Thoracic aorta (tissue), 2 donors: ENCODE measurements around the gene MT1A. TPM values are rescaled to one million over a fixed set of nuclear protein-coding genes. Genes with fewer than 3 reads are reported as not detected.

Experiments
- ATAC-seq: fragments of 150-250 bp; one replicate; pipeline ENCODE4 v1.8.0; 2017; ENCODE audit warnings: low read depth; ENCODE audit not compliant: insufficient number of reproducible peaks, low FRiP score
- DNase-seq: peaks from one replicate; pipeline ENCODE4 v3.0.0-alpha.2; 2020; ENCODE audit warnings: low spot score
- H3K27ac ChIP-seq, 2 donors: fragments of 200-600 bp; sonication (generic); 1 replicate in 1 of 2; 2 replicates in 1 of 2; pipeline ENCODE4 v1.5.1; 2016; ENCODE audit warnings: mild to moderate bottlenecking in 2 of 2, moderate library complexity in 2 of 2
- H3K27me3 ChIP-seq: fragments of 200-600 bp; sonication (generic); replicated peaks from 2 replicates; pipeline ENCODE4 v1.6.0; 2016; ENCODE audit warnings: mild to moderate bottlenecking; ENCODE audit not compliant: insufficient read depth
- H3K36me3 ChIP-seq: fragments of 200-600 bp; sonication (generic); one replicate; pipeline ENCODE4 v1.5.1; 2016
- H3K4me1 ChIP-seq, 2 donors: fragments of 200-600 bp; sonication (generic); 1 replicate in 1 of 2; 2 replicates in 1 of 2; pipeline versions ENCODE4 v1.5.1 to v1.6.0; 2016; ENCODE audit warnings: low read depth in 2 of 2, mild to moderate bottlenecking in 1 of 2; ENCODE audit not compliant: control insufficient read depth in 1 of 2
- H3K4me3 ChIP-seq: fragments of 200-600 bp; sonication (generic); 2 replicates; pipeline ENCODE4 v1.5.1; 2016; ENCODE audit warnings: mild to moderate bottlenecking
- H3K9me3 ChIP-seq: fragments of 200-600 bp; sonication (generic); 2 replicates; pipeline ENCODE4 v1.5.1; 2016
- CTCF ChIP-seq: fragments of 200-600 bp; sonication (generic); IDR thresholded peaks from one replicate; pipeline ENCODE4 v1.5.1; 2019; ENCODE audit warnings: antibody characterized with exemption
- total RNA-seq, 2 donors: library from RNA; depleted of rRNA; stranded (reverse); fragments of >200 nt; gene quantifications; one replicate each; pipeline versions ENCODE4 v1.1.0 to v1.2.3, GENCODE V29; 2016

MT1A gene
- total RNA-seq, 2 donors from 2014 or later, result 6.5 to 168 TPM

GRCh38 chr16:56610609-56611111 is 27.8 kb upstream of the MT1A start:
- no peak for DNase-seq
- ATAC-seq, result no peak
- no peaks in the 10 kb centered on the region for H3K9me3 ChIP-seq
- no peak for TF ChIP-seq CTCF
- H3K27me3 ChIP-seq, result no peaks in the 10 kb centered on the region
- peaks cover 29 to 47% of the 10 kb centered on the region in 2 donors for H3K4me1 ChIP-seq
- peak overlapping the region; percentile 92 to 93 for H3K27ac ChIP-seq
- H3K4me3 ChIP-seq, result peak overlapping the region; percentile 91
- no peaks in the 10 kb centered on the region for H3K36me3 ChIP-seq

DNA sequence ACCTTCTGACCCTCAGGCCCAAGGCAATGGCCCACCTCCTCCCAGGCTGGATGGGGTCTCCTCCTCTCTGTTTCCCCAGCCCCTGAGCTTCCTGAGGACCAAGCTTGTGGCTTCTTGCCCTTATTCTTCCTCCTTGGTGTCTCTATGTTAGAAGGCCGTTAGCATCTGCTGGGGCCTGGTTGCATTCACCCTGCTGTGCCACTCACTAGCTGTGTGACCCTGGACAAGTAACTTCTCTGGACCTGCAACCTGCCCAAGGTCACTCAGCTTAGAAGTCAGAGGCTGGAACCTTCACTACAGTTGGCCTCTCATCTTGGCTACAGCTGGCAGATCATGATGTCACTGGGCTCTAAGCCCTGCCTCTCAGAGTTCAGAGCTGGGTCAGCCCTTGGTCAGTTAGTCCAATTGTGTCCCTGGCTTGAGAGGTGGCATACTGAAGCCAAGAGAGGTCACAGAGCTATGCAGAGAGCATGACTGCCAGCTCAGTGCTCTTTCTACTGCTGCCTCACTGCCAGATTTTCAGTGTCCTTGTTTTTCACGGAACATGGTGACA is 27.1 kb upstream of the MT1A start:
- H3K27ac ChIP-seq, result peak overlapping the region; percentile 92 to 93
- peak overlapping the region; percentile 16 for H3K4me3 ChIP-seq
- ATAC-seq (peak; percentile 69), DNase-seq (peak; percentile 59)
- TF ChIP-seq CTCF, result no peak
- H3K27me3 ChIP-seq, result no peaks in the 10 kb centered on the region
- no peaks in the 10 kb centered on the region for H3K36me3 ChIP-seq
- peaks cover 29 to 44% of the 10 kb centered on the region in 2 donors for H3K4me1 ChIP-seq
- H3K9me3 ChIP-seq, result no peaks in the 10 kb centered on the region

GRCh38 chr16:56613706-56614105 is 24.8 kb upstream of the MT1A start:
- Histone ChIP-seq H3K4me3 (no peak overlapping the region), H3K36me3 (no peaks in the 10 kb centered on the region), H3K27ac (no peak overlapping the region), H3K9me3 (no peaks in the 10 kb centered on the region), H3K4me1 (peaks cover 19 to 40% of the 10 kb centered on the region in 2 donors), H3K27me3 (no peaks in the 10 kb centered on the region)
- DNase-seq (no peak), ATAC-seq (no peak)
- TF ChIP-seq CTCF, result no peak

DNA sequence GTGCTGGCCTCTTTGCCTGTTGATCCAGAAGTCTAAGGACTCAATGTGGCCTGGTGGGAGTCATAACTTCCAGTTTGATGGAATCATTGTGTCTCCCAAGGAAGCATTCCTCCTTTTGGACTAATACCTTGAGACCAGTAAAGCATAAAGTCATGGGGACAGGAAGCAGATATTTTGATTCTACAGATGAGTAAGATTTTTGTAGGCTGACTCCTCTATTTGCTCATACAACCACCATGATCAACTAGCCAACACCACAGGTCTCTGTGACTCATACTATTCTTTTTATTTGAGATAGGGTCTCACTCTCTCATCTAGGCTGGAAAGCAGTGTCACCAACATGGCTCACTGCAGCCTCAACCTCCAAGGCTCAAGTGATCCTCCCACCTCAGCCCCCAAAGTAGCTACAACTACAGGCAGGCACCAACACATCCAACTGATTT is 23.9 kb upstream of the MT1A start:
- H3K4me3 ChIP-seq, result no peak overlapping the region
- ATAC-seq (no peak), DNase-seq (no peak)
- TF ChIP-seq CTCF, result no peak
- no peaks in the 10 kb centered on the region for H3K27me3 ChIP-seq
- no peaks in the 10 kb centered on the region for H3K9me3 ChIP-seq
- H3K36me3 ChIP-seq, result no peaks in the 10 kb centered on the region
- H3K4me1 ChIP-seq, result peaks cover 19 to 40% of the 10 kb centered on the region in 2 donors
- H3K27ac ChIP-seq, result no peak overlapping the region

DNA sequence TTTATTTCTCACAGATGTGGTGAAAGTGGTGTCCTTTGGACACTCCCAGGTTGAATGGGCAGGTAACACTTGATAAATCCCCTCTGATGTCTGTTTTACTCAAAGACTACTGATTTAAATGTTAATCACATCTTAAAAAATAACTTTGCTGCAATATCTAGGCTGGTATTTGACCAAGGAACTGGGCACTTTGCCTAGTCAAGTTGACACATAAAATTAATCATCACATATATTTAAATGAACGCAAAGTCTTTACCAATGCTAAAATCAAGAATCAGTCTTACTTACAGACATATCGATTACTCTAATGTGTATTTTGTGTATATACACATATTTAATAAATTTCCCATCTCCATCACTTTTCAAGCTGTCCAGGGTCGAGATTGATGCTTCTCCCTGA is 23.1 kb upstream of the MT1A start:
- Histone ChIP-seq H3K9me3 (no peaks in the 10 kb centered on the region), H3K36me3 (no peaks in the 10 kb centered on the region), H3K27me3 (no peaks in the 10 kb centered on the region), H3K4me1 (peaks cover 14 to 35% of the 10 kb centered on the region in 2 donors), H3K27ac (no peak overlapping the region), H3K4me3 (no peak overlapping the region)
- ATAC-seq (no peak), DNase-seq (no peak)
- TF ChIP-seq CTCF, result no peak
